Tibial nerve (tissue), 4 donors: ENCODE data around the gene SKOR1.

Source experiments
- EP300 ChIP-seq, 2 donors: sonication (generic); formaldehyde crosslinking; IDR thresholded peaks; one replicate each; pipeline ENCODE4 v1.6.1; 2017; ENCODE audit warnings: antibody characterized with exemption in 2 of 2, mild to moderate bottlenecking in 1 of 2
- TF ChIP-seq, protein P1 (sequence below), 5 experiments: fragments of 200-600 bp in 3 of 5; fragments of 450-650 bp in 2 of 5; sonication (generic) in 3 of 5; IDR thresholded peaks; one replicate each; pipeline ENCODE4 v1.5.1; 2016 to 2019; ENCODE audit warnings: antibody characterized with exemption in 5 of 5, mild to moderate bottlenecking in 3 of 5, moderate library complexity in 2 of 5

DNA sequence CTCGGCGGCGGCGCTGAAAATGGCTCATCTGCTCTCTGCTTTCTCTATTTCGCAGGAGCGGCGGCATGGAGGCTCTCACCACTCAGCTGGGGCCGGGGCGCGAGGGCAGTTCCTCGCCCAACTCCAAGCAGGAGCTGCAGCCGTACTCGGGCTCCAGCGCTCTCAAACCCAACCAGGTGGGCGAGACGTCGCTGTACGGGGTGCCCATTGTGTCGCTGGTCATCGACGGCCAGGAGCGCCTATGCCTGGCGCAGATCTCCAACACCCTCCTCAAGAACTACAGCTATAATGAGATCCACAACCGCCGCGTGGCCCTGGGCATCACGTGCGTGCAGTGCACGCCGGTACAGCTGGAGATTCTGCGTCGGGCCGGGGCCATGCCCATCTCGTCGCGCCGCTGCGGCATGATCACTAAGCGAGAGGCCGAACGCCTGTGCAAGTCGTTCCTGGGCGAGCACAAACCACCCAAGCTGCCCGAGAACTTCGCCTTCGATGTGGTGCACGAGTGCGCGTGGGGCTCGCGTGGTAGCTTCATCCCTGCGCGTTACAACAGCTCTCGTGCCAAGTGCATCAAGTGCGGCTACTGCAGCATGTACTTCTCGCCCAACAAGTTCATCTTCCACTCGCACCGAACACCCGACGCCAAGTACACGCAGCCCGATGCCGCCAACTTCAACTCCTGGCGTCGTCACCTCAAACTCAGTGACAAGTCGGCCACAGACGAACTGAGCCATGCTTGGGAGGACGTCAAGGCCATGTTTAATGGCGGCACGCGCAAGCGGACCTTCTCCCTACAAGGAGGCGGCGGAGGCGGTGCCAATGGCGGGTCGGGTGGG lies 790 bp downstream of the SKOR1 start:
- TF ChIP-seq, protein P1, sequence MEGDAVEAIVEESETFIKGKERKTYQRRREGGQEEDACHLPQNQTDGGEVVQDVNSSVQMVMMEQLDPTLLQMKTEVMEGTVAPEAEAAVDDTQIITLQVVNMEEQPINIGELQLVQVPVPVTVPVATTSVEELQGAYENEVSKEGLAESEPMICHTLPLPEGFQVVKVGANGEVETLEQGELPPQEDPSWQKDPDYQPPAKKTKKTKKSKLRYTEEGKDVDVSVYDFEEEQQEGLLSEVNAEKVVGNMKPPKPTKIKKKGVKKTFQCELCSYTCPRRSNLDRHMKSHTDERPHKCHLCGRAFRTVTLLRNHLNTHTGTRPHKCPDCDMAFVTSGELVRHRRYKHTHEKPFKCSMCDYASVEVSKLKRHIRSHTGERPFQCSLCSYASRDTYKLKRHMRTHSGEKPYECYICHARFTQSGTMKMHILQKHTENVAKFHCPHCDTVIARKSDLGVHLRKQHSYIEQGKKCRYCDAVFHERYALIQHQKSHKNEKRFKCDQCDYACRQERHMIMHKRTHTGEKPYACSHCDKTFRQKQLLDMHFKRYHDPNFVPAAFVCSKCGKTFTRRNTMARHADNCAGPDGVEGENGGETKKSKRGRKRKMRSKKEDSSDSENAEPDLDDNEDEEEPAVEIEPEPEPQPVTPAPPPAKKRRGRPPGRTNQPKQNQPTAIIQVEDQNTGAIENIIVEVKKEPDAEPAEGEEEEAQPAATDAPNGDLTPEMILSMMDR (IDR thresholded peaks at IDR 0.05) = no peak
- no peak for TF ChIP-seq EP300 (IDR thresholded peaks at IDR 0.05)
